Measurements from ENCODE around the gene WWOX. TPM values are rescaled to one million over a fixed set of nuclear protein-coding genes. Genes with fewer than 3 reads are reported as not detected.

WWOX gene
- total RNA-seq, 1 donor from 2014 or later: 18.6 TPM

GRCh38 chr16:78458588-78458987 is 359.1 kb downstream of the WWOX start:
- peak; percentile 26 for TF ChIP-seq CTCF (IDR thresholded peaks at IDR 0.05; ENCODE audit: unreplicated experiment)
- Mint-ChIP-seq H3K9me3 (ENCODE audit: unreplicated experiment) (no peaks in the 10 kb centered on the region), H3K27ac (ENCODE audit: unreplicated experiment) (no peak overlapping the region), H3K4me1 (ENCODE audit: unreplicated experiment) (peaks cover 2% of the 10 kb centered on the region), H3K4me3 (ENCODE audit: unreplicated experiment) (no peak overlapping the region), H3K27me3 (ENCODE audit: unreplicated experiment) (peaks cover 3% of the 10 kb centered on the region), H3K36me3 (ENCODE audit: low read depth, unreplicated experiment) (no peaks in the 10 kb centered on the region)
- no peak for DNase-seq (ENCODE audit: low spot score)

- H3K9me3 Mint-ChIP-seq (ENCODE audit: unreplicated experiment): no peaks in the 10 kb centered on the region
- TF ChIP-seq CTCF (IDR thresholded peaks at IDR 0.05; ENCODE audit: unreplicated experiment): no peak
- H3K36me3 Mint-ChIP-seq (ENCODE audit: low read depth, unreplicated experiment): no peaks in the 10 kb centered on the region
- peaks cover 3% of the 10 kb centered on the region for H3K27me3 Mint-ChIP-seq (ENCODE audit: unreplicated experiment)
- no peak for DNase-seq (ENCODE audit: low spot score)
- no peak overlapping the region for H3K27ac Mint-ChIP-seq (ENCODE audit: unreplicated experiment)
- H3K4me1 Mint-ChIP-seq (ENCODE audit: unreplicated experiment): peaks cover 2% of the 10 kb centered on the region
- H3K4me3 Mint-ChIP-seq (ENCODE audit: unreplicated experiment): no peak overlapping the region
Measured at GRCh38 chr16:78460428-78460827, 361.0 kb downstream of the WWOX start.

- TF ChIP-seq CTCF (IDR thresholded peaks at IDR 0.05; ENCODE audit: unreplicated experiment): no peak
- Mint-ChIP-seq H3K4me3 (ENCODE audit: unreplicated experiment) (no peak overlapping the region), H3K36me3 (ENCODE audit: low read depth, unreplicated experiment) (no peaks in the 10 kb centered on the region), H3K27me3 (ENCODE audit: unreplicated experiment) (peaks cover 3% of the 10 kb centered on the region), H3K4me1 (ENCODE audit: unreplicated experiment) (peaks cover 2% of the 10 kb centered on the region), H3K9me3 (ENCODE audit: unreplicated experiment) (no peaks in the 10 kb centered on the region), H3K27ac (ENCODE audit: unreplicated experiment) (no peak overlapping the region)
- no peak for DNase-seq (ENCODE audit: low spot score)
Measured at GRCh38 chr16:78461087-78461486, 361.6 kb downstream of the WWOX start.

GRCh38 chr16:78461496-78462287 is 362.2 kb downstream of the WWOX start:
- no peak for TF ChIP-seq CTCF (IDR thresholded peaks at IDR 0.05; ENCODE audit: unreplicated experiment)
- Mint-ChIP-seq H3K36me3 (ENCODE audit: low read depth, unreplicated experiment) (no peaks in the 10 kb centered on the region), H3K4me3 (ENCODE audit: unreplicated experiment) (no peak overlapping the region), H3K4me1 (ENCODE audit: unreplicated experiment) (peaks cover 2% of the 10 kb centered on the region), H3K27me3 (ENCODE audit: unreplicated experiment) (peaks cover 3% of the 10 kb centered on the region), H3K9me3 (ENCODE audit: unreplicated experiment) (no peaks in the 10 kb centered on the region), H3K27ac (ENCODE audit: unreplicated experiment) (no peak overlapping the region)
- no peak for DNase-seq (ENCODE audit: low spot score)
